Stimulated activated CD4-positive, alpha-beta T cell treated with anti-CD3 and anti-CD28 coated beads, TNF-alpha, amount 100 ng/mL, for 24 hours (primary cell): ENCODE results near the gene PRAMEF18.
"Not testable (repeated sequence)": the region's sequence is repeated elsewhere in the genome, so short reads cannot be mapped to it uniquely, and the experiment has no call there.

Experiments
- DNase-seq, 3 experiments: peaks; one replicate each; pipeline ENCODE4 v3.0.0-alpha.2; 2020; ENCODE audit warnings: low read depth in 3 of 3

PRAMEF18 gene

DNA sequence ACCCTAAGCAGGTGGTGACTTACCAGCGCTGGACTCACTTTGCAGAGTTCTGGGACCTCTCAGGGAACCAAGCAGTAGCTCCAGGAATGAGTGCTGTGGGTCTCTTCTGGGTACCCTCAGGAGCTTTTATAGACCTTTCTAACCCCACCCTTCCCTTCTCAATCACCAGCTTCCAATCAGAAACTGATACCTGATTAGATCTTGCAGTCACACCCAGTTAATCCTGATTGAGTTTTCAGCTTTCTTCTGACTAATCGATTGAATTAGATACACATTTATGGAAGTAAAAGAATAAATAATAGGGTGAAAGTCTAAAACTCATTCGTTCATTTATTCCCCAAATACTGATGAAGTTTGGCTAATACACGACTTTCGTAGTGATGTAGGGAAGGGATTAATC lies 24.6 kb downstream of the PRAMEF18 start, which contains the start of gene PRAMEF13:
PRAMEF13 (minus strand) TSS at position 101 of the 400 bp plus-strand sequence. CDS start 1,820 bp downstream, outside the sequence.
- DNase-seq, result not testable (repeated sequence)
